HG03280 (cell line): ENCODE results near the gene PNMA5.
"Not testable (repeated sequence)": the region's sequence is repeated elsewhere in the genome, so short reads cannot be mapped to it uniquely, and the experiment has no call there.

ENCODE experiments used
- ATAC-seq: cut with Tn5 transposase; IDR thresholded peaks from one replicate; pipeline ENCODE4 v1.9.1; 2021; ENCODE audit warnings: mild to moderate bottlenecking, moderate library complexity; ENCODE audit not compliant: unreplicated experiment

The PNMA5 gene

GRCh38 chrX:152993933-152994332, at the start of gene PNMA5:
PNMA5 (minus strand) TSS chrX:152994116; CDS start chrX:152991598, 2,518 bp downstream.
- ATAC-seq, result no peak

- ATAC-seq, result peak; percentile 70
Observed at GRCh38 chrX:153032397-153033118, 38.6 kb upstream of the PNMA5 start.

- no peak for ATAC-seq
Observed at GRCh38 chrX:153030801-153031200, 36.9 kb upstream of the PNMA5 start.

GRCh38 chrX:153029875-153030274, 36.0 kb upstream of the PNMA5 start:
- no peak for ATAC-seq

- ATAC-seq, result no peak
Observed at GRCh38 chrX:153029162-153029561, 35.2 kb upstream of the PNMA5 start.

- not testable (repeated sequence) for ATAC-seq
Observed at GRCh38 chrX:153028487-153028886, 34.6 kb upstream of the PNMA5 start.

- ATAC-seq, result not testable (repeated sequence)
Observed at GRCh38 chrX:153026501-153026900, 32.6 kb upstream of the PNMA5 start.

GRCh38 chrX:153019166-153019565, 25.2 kb upstream of the PNMA5 start:
- ATAC-seq, result no peak

GRCh38 chrX:153017174-153017573, 23.3 kb upstream of the PNMA5 start:
- not testable (repeated sequence) for ATAC-seq

- ATAC-seq, result no peak
Observed at GRCh38 chrX:153004780-153005179, 10.9 kb upstream of the PNMA5 start.

GRCh38 chrX:153003981-153004380, 10.1 kb upstream of the PNMA5 start:
- ATAC-seq, result no peak

- not testable (repeated sequence) for ATAC-seq
Observed at GRCh38 chrX:153002182-153002581, 8.3 kb upstream of the PNMA5 start.

- ATAC-seq, result no peak
Observed at GRCh38 chrX:152997337-152997736, 3.4 kb upstream of the PNMA5 start.

GRCh38 chrX:152992115-152992514, 1.8 kb downstream of the PNMA5 start:
- ATAC-seq, result no peak

- ATAC-seq, result no peak
Observed at GRCh38 chrX:152991123-152991522, 2.8 kb downstream of the PNMA5 start.

- ATAC-seq, result no peak
Observed at GRCh38 chrX:152989292-152989658, 4.6 kb downstream of the PNMA5 start.

GRCh38 chrX:152988536-152989291, 5.2 kb downstream of the PNMA5 start:
- no peak for ATAC-seq

GRCh38 chrX:152987801-152988200, 6.1 kb downstream of the PNMA5 start:
- no peak for ATAC-seq

GRCh38 chrX:152987156-152987555, 6.8 kb downstream of the PNMA5 start:
- not testable (repeated sequence) for ATAC-seq

GRCh38 chrX:152985383-152985782, 8.5 kb downstream of the PNMA5 start:
- ATAC-seq, result not testable (repeated sequence)

GRCh38 chrX:152968193-152968592, 25.7 kb downstream of the PNMA5 start:
- ATAC-seq, result no peak

- no peak for ATAC-seq
Observed at GRCh38 chrX:152960115-152960514, 33.8 kb downstream of the PNMA5 start.
